GM21381 (cell line): ENCODE results near the gene IL32.
"Not testable (repeated sequence)": the region's sequence is repeated elsewhere in the genome, so short reads cannot be mapped to it uniquely, and the experiment has no call there.

Experiments
- ATAC-seq: cut with Tn5 transposase; IDR thresholded peaks from one replicate; pipeline ENCODE4 v1.9.1; 2021; ENCODE audit warnings: mild to moderate bottlenecking, moderate library complexity; ENCODE audit not compliant: unreplicated experiment

Gene IL32

GRCh38 chr16:3051009-3051408 lies 14.4 kb upstream of the IL32 start:
- ATAC-seq, result no peak

- ATAC-seq, result no peak
These were observed 13.9 kb upstream of the IL32 start for GRCh38 chr16:3051494-3051893.

- not testable (repeated sequence) for ATAC-seq
These were observed 12.7 kb upstream of the IL32 start for GRCh38 chr16:3052571-3053329.

- not testable (repeated sequence) for ATAC-seq
These were observed 12.1 kb upstream of the IL32 start for GRCh38 chr16:3053330-3053710.

GRCh38 chr16:3054965-3055733 lies 10.3 kb upstream of the IL32 start:
- no peak for ATAC-seq

- not testable (repeated sequence) for ATAC-seq
These were observed 9.7 kb upstream of the IL32 start for GRCh38 chr16:3055734-3056115.

GRCh38 chr16:3056336-3057180 lies 8.9 kb upstream of the IL32 start:
- no peak for ATAC-seq

- no peak for ATAC-seq
These were observed 8.0 kb upstream of the IL32 start for GRCh38 chr16:3057181-3058138.

GRCh38 chr16:3058139-3059030 lies 7.1 kb upstream of the IL32 start:
- ATAC-seq, result peak; percentile 31

- ATAC-seq, result peak; percentile 78
These were observed 6.3 kb upstream of the IL32 start for GRCh38 chr16:3059041-3059722.

GRCh38 chr16:3059723-3060242 lies 5.7 kb upstream of the IL32 start:
- ATAC-seq, result no peak

GRCh38 chr16:3060339-3061127 lies 4.9 kb upstream of the IL32 start:
- no peak for ATAC-seq

GRCh38 chr16:3062553-3062952 lies 2.9 kb upstream of the IL32 start:
- ATAC-seq, result no peak

GRCh38 chr16:3063625-3064386 lies 1.6 kb upstream of the IL32 start:
- ATAC-seq, result no peak

- no peak for ATAC-seq
These were observed 451 bp downstream of the IL32 start for GRCh38 chr16:3065742-3066439.

- no peak for ATAC-seq
These were observed 954 bp downstream of the IL32 start for GRCh38 chr16:3066440-3066748.

- ATAC-seq, result no peak
These were observed 3.0 kb downstream of the IL32 start for GRCh38 chr16:3068487-3068886.
